ENCODE measurements around the gene HSD11B2. TPM values are rescaled to one million over a fixed set of nuclear protein-coding genes. Genes with fewer than 3 reads are reported as not detected.

The HSD11B2 gene
- total RNA-seq, 1 experiment from 2014 or later = 9.7 TPM

- BruUV-seq (replicated peaks) = no TSS peak
- ChIA-PET CTCF (interaction anchor here (1.4 kb wide), 1 partner anchor 138 kb away, joined by 4 read pairs; no protein-coding TSS in a partner anchor), POLR2A (no interaction called here), RAD21 (ENCODE audit: low non-redundant PET in 1 of 2, low total read pairs in 2 of 2, uncharacterized antibody in 2 of 2, unreplicated experiment in 2 of 2) (no interaction called here)
- no peak overlapping the region for H3K4me2 ChIP-seq (ENCODE audit: low read length)
- H3K9ac ChIP-seq (ENCODE audit: low read length) = no peak overlapping the region
- ATAC-seq (no peak), DNase-seq (ENCODE audit: low read depth, low spot score) (no peak)
- peaks cover 11 to 22% of the 10 kb centered on the region in 2 experiments for H3K4me1 ChIP-seq (ENCODE audit: control insufficient read depth in 1 of 2, insufficient read depth in 2 of 2, low read length in 2 of 2)
- no peaks in the 10 kb centered on the region for H3K79me2 ChIP-seq (ENCODE audit: insufficient read depth, low read length)
- intact Hi-C loops (cut with micrococcal nuclease) = loop anchor here (5.0 kb wide), 1 partner anchor 136 kb away; no protein-coding TSS in a partner anchor
- H3K9me3 ChIP-seq (ENCODE audit: control insufficient read depth in 1 of 2, insufficient read depth in 1 of 2, low read depth in 1 of 2, low read length in 2 of 2) = no peaks in the 10 kb centered on the region
- H3K36me3 ChIP-seq (ENCODE audit: control insufficient read depth in 1 of 2, insufficient read depth in 2 of 2, low read length in 2 of 2) = no peaks in the 10 kb centered on the region
- TF ChIP-seq CBX3 (IDR thresholded peaks at IDR 0.05; ENCODE audit: low read depth) = no peak
- TF ChIP-seq ZNF274 (IDR thresholded peaks at IDR 0.05; ENCODE audit: low read depth, low read length) = no peak
- TF ChIP-seq TCF7L2 (IDR thresholded peaks at IDR 0.05; ENCODE audit: borderline replicate concordance, extremely low read depth, insufficient read depth, insufficient read length) = no peak
- TF ChIP-seq CTCF (IDR thresholded peaks at IDR 0.05 in 2 of 3, conservative IDR thresholded peaks at IDR 0.05 in 1 of 3; ENCODE audit: borderline replicate concordance in 1 of 3, insufficient read depth in 1 of 3, low read depth in 2 of 3, low read length in 2 of 3) = no peak
- no peak for TF ChIP-seq POLR2A (IDR thresholded peaks at IDR 0.05; ENCODE audit: borderline replicate concordance, extremely low read depth, insufficient read depth, insufficient read length)
- no peak for TF ChIP-seq RAD21 (IDR thresholded peaks at IDR 0.05; ENCODE audit: low read depth)
- no peak for TF ChIP-seq SRF (IDR thresholded peaks at IDR 0.05; ENCODE audit: low read depth)
- no peak for TF ChIP-seq EZH2phosphoT487 (IDR thresholded peaks at IDR 0.05; ENCODE audit: borderline replicate concordance)
- no peak for TF ChIP-seq YY1 (IDR thresholded peaks at IDR 0.05; ENCODE audit: extremely low read depth, insufficient replicate concordance, low read depth, low read length)
- TF ChIP-seq ELF1 (IDR thresholded peaks at IDR 0.05; ENCODE audit: borderline replicate concordance, low read depth) = no peak
- no peak for TF ChIP-seq SIN3A (IDR thresholded peaks at IDR 0.05; ENCODE audit: low read depth)
- TF ChIP-seq SP1 (IDR thresholded peaks at IDR 0.05; ENCODE audit: low read depth) = no peak
- no peak for TF ChIP-seq JUND (IDR thresholded peaks at IDR 0.05)
- no peaks in the 10 kb centered on the region for H4K20me1 ChIP-seq (ENCODE audit: insufficient read depth)
- no peak overlapping the region for H2AFZ ChIP-seq (ENCODE audit: low read depth, low read length, poor library complexity, severe bottlenecking)
- no peak overlapping the region for H3K4me3 ChIP-seq (replicated peaks in 1 of 2; ENCODE audit: low read depth in 1 of 2, low read length in 2 of 2)
- no peak overlapping the region for H3K27ac ChIP-seq (ENCODE audit: low read depth, low read length)
- no peaks in the 10 kb centered on the region for H3K9me2 ChIP-seq (ENCODE audit: insufficient read depth)
- H3K27me3 ChIP-seq (ENCODE audit: insufficient read depth, low read length) = no peaks in the 10 kb centered on the region
These were observed 32.2 kb upstream of the HSD11B2 start for GRCh38 chr16:67398546-67399217.

Measured in HCT116 (cell line).